ENCODE results near the gene SERPINB7.

Gene SERPINB7

GRCh38 chr18:63765837-63766236, 9.4 kb upstream of the SERPINB7 start:
- Mint-ChIP-seq H3K27me3 (no peaks in the 10 kb centered on the region), H3K9me3 (peaks cover 5% of the 10 kb centered on the region), H3K4me3 (no peak overlapping the region), H3K27ac (no peak overlapping the region), H3K36me3 (ENCODE audit: low read depth) (no peaks in the 10 kb centered on the region), H3K4me1 (ENCODE audit: low read depth) (no peaks in the 10 kb centered on the region)

GRCh38 chr18:63773551-63773950, 1.7 kb upstream of the SERPINB7 start:
- H3K27ac Mint-ChIP-seq = no peak overlapping the region
- no peaks in the 10 kb centered on the region for H3K36me3 Mint-ChIP-seq (ENCODE audit: low read depth)
- H3K4me3 Mint-ChIP-seq = no peak overlapping the region
- no peaks in the 10 kb centered on the region for H3K9me3 Mint-ChIP-seq
- H3K27me3 Mint-ChIP-seq = peaks cover 9% of the 10 kb centered on the region
- no peaks in the 10 kb centered on the region for H3K4me1 Mint-ChIP-seq (ENCODE audit: low read depth)

GRCh38 chr18:63774511-63774910, 707 bp upstream of the SERPINB7 start:
- H3K36me3 Mint-ChIP-seq (ENCODE audit: low read depth) = no peaks in the 10 kb centered on the region
- H3K4me1 Mint-ChIP-seq (ENCODE audit: low read depth) = no peaks in the 10 kb centered on the region
- H3K4me3 Mint-ChIP-seq = no peak overlapping the region
- H3K9me3 Mint-ChIP-seq = no peaks in the 10 kb centered on the region
- H3K27me3 Mint-ChIP-seq = peaks cover 12% of the 10 kb centered on the region
- H3K27ac Mint-ChIP-seq = no peak overlapping the region

- no peaks in the 10 kb centered on the region for H3K36me3 Mint-ChIP-seq (ENCODE audit: low read depth)
- no peak overlapping the region for H3K4me3 Mint-ChIP-seq
- H3K27ac Mint-ChIP-seq = no peak overlapping the region
- H3K9me3 Mint-ChIP-seq = no peaks in the 10 kb centered on the region
- no peaks in the 10 kb centered on the region for H3K4me1 Mint-ChIP-seq (ENCODE audit: low read depth)
- peaks cover 7% of the 10 kb centered on the region for H3K27me3 Mint-ChIP-seq
These were observed 4.2 kb downstream of the SERPINB7 start for GRCh38 chr18:63779386-63779785.

GRCh38 chr18:63783394-63783793, 8.2 kb downstream of the SERPINB7 start:
- Mint-ChIP-seq H3K27ac (no peak overlapping the region), H3K4me1 (ENCODE audit: low read depth) (peaks cover 3% of the 10 kb centered on the region), H3K36me3 (ENCODE audit: low read depth) (no peaks in the 10 kb centered on the region), H3K9me3 (no peaks in the 10 kb centered on the region), H3K27me3 (peaks cover 7% of the 10 kb centered on the region), H3K4me3 (no peak overlapping the region)

- H3K27ac Mint-ChIP-seq = no peak overlapping the region
- H3K4me3 Mint-ChIP-seq = no peak overlapping the region
- peaks cover 10% of the 10 kb centered on the region for H3K4me1 Mint-ChIP-seq (ENCODE audit: low read depth)
- no peaks in the 10 kb centered on the region for H3K36me3 Mint-ChIP-seq (ENCODE audit: low read depth)
- no peaks in the 10 kb centered on the region for H3K9me3 Mint-ChIP-seq
- peaks cover 4% of the 10 kb centered on the region for H3K27me3 Mint-ChIP-seq
These were observed 9.7 kb downstream of the SERPINB7 start for GRCh38 chr18:63784787-63785452.

GRCh38 chr18:63787673-63788072, 12.5 kb downstream of the SERPINB7 start:
- peaks cover 10% of the 10 kb centered on the region for H3K4me1 Mint-ChIP-seq (ENCODE audit: low read depth)
- peaks cover 4% of the 10 kb centered on the region for H3K27me3 Mint-ChIP-seq
- no peaks in the 10 kb centered on the region for H3K9me3 Mint-ChIP-seq
- H3K36me3 Mint-ChIP-seq (ENCODE audit: low read depth) = no peaks in the 10 kb centered on the region
- no peak overlapping the region for H3K4me3 Mint-ChIP-seq
- no peak overlapping the region for H3K27ac Mint-ChIP-seq

- Mint-ChIP-seq H3K4me3 (no peak overlapping the region), H3K27ac (no peak overlapping the region), H3K9me3 (no peaks in the 10 kb centered on the region), H3K27me3 (peaks cover 4% of the 10 kb centered on the region), H3K36me3 (ENCODE audit: low read depth) (no peaks in the 10 kb centered on the region), H3K4me1 (ENCODE audit: low read depth) (peaks cover 10% of the 10 kb centered on the region)
These were observed 13.4 kb downstream of the SERPINB7 start for GRCh38 chr18:63788447-63789096.

GRCh38 chr18:63789327-63789726, 14.1 kb downstream of the SERPINB7 start:
- peaks cover under 1% of the 10 kb centered on the region for H3K27me3 Mint-ChIP-seq
- H3K4me3 Mint-ChIP-seq = no peak overlapping the region
- H3K4me1 Mint-ChIP-seq (ENCODE audit: low read depth) = peaks cover 10% of the 10 kb centered on the region
- H3K36me3 Mint-ChIP-seq (ENCODE audit: low read depth) = no peaks in the 10 kb centered on the region
- no peak overlapping the region for H3K27ac Mint-ChIP-seq
- H3K9me3 Mint-ChIP-seq = no peaks in the 10 kb centered on the region

GRCh38 chr18:63795606-63796005, 20.4 kb downstream of the SERPINB7 start:
- H3K27me3 Mint-ChIP-seq = no peaks in the 10 kb centered on the region
- no peak overlapping the region for H3K4me3 Mint-ChIP-seq
- H3K4me1 Mint-ChIP-seq (ENCODE audit: low read depth) = no peaks in the 10 kb centered on the region
- no peaks in the 10 kb centered on the region for H3K9me3 Mint-ChIP-seq
- no peak overlapping the region for H3K27ac Mint-ChIP-seq
- no peaks in the 10 kb centered on the region for H3K36me3 Mint-ChIP-seq (ENCODE audit: low read depth)

- Mint-ChIP-seq H3K9me3 (no peaks in the 10 kb centered on the region), H3K27ac (no peak overlapping the region)
These were observed 24.0 kb downstream of the SERPINB7 start for GRCh38 chr18:63799189-63799588.

GRCh38 chr18:63801343-63801742, 26.1 kb downstream of the SERPINB7 start:
- no peaks in the 10 kb centered on the region for H3K9me3 Mint-ChIP-seq
- H3K27me3 Mint-ChIP-seq = peaks cover 7% of the 10 kb centered on the region
- H3K36me3 Mint-ChIP-seq (ENCODE audit: low read depth) = no peaks in the 10 kb centered on the region
- H3K27ac Mint-ChIP-seq = no peak overlapping the region
- H3K4me1 Mint-ChIP-seq (ENCODE audit: low read depth) = no peaks in the 10 kb centered on the region
- no peak overlapping the region for H3K4me3 Mint-ChIP-seq

More at GRCh38 chr18:63799189-63799588, 24.0 kb downstream of the SERPINB7 start:
- no peaks in the 10 kb centered on the region for H3K36me3 Mint-ChIP-seq (ENCODE audit: low read depth)
- no peaks in the 10 kb centered on the region for H3K4me1 Mint-ChIP-seq (ENCODE audit: low read depth)
- no peak overlapping the region for H3K4me3 Mint-ChIP-seq
- peaks cover 4% of the 10 kb centered on the region for H3K27me3 Mint-ChIP-seq

- Mint-ChIP-seq H3K4me3 (no peak overlapping the region), H3K4me1 (ENCODE audit: low read depth) (no peaks in the 10 kb centered on the region), H3K27ac (no peak overlapping the region), H3K27me3 (peaks cover 13% of the 10 kb centered on the region), H3K36me3 (ENCODE audit: low read depth) (no peaks in the 10 kb centered on the region), H3K9me3 (no peaks in the 10 kb centered on the region)
These were observed 32.9 kb downstream of the SERPINB7 start for GRCh38 chr18:63808125-63808524.

- H3K9me3 Mint-ChIP-seq = peaks cover 8% of the 10 kb centered on the region
- H3K4me1 Mint-ChIP-seq (ENCODE audit: low read depth) = no peaks in the 10 kb centered on the region
- peaks cover 27% of the 10 kb centered on the region for H3K27me3 Mint-ChIP-seq
- no peaks in the 10 kb centered on the region for H3K36me3 Mint-ChIP-seq (ENCODE audit: low read depth)
- no peak overlapping the region for H3K4me3 Mint-ChIP-seq
- no peak overlapping the region for H3K27ac Mint-ChIP-seq
These were observed 42.3 kb downstream of the SERPINB7 start for GRCh38 chr18:63817441-63818051.

- Mint-ChIP-seq H3K4me3 (no peak overlapping the region), H3K4me1 (ENCODE audit: low read depth) (no peaks in the 10 kb centered on the region), H3K36me3 (ENCODE audit: low read depth) (no peaks in the 10 kb centered on the region), H3K27me3 (peaks cover 30% of the 10 kb centered on the region), H3K9me3 (peaks cover 8% of the 10 kb centered on the region), H3K27ac (no peak overlapping the region)
These were observed 43.0 kb downstream of the SERPINB7 start for GRCh38 chr18:63818212-63818611.
